GM08714 (cell line): ENCODE results near the gene GARRE1.

Source experiments
- H3K4me3 ChIP-seq: fragments of 200-500 bp; sonication (Bioruptor generic); 2 replicates; pipeline ENCODE4 v1.5.1; 2014; ENCODE audit warnings: mild to moderate bottlenecking, low read length, inconsistent platforms
- ZNF274 ChIP-seq: IDR thresholded peaks from 2 replicates; pipeline ENCODE4 v1.6.1; 2012; ENCODE audit warnings: mild to moderate bottlenecking, low read depth, low read length

The GARRE1 gene

GRCh38 chr19:34287662-34288140 is 33.3 kb downstream of the GARRE1 start:
- no peak for TF ChIP-seq ZNF274
- no peak overlapping the region for H3K4me3 ChIP-seq

GRCh38 chr19:34288381-34288780 is 34.0 kb downstream of the GARRE1 start:
- TF ChIP-seq ZNF274 = no peak
- H3K4me3 ChIP-seq = no peak overlapping the region

GRCh38 chr19:34291235-34291634 is 36.9 kb downstream of the GARRE1 start:
- no peak overlapping the region for H3K4me3 ChIP-seq
- no peak for TF ChIP-seq ZNF274

GRCh38 chr19:34295103-34295502 is 40.7 kb downstream of the GARRE1 start:
- no peak for TF ChIP-seq ZNF274
- H3K4me3 ChIP-seq = no peak overlapping the region

GRCh38 chr19:34298891-34299520 is 44.7 kb downstream of the GARRE1 start:
- no peak for TF ChIP-seq ZNF274
- no peak overlapping the region for H3K4me3 ChIP-seq

- H3K4me3 ChIP-seq = no peak overlapping the region
- TF ChIP-seq ZNF274 = no peak
Measured at GRCh38 chr19:34299576-34299975, 45.2 kb downstream of the GARRE1 start.

GRCh38 chr19:34300380-34300779 is 46.0 kb downstream of the GARRE1 start:
- TF ChIP-seq ZNF274 = no peak
- no peak overlapping the region for H3K4me3 ChIP-seq

GRCh38 chr19:34300962-34301361 is 46.6 kb downstream of the GARRE1 start:
- H3K4me3 ChIP-seq = no peak overlapping the region
- TF ChIP-seq ZNF274 = no peak
